Liver (tissue), 9 donors: ENCODE measurements around the gene ADCY4. TPM values are rescaled to one million over a fixed set of nuclear protein-coding genes. Genes with fewer than 3 reads are reported as not detected.

ENCODE experiments used
- DNase-seq: peaks from one replicate; pipeline ENCODE4 v3.0.0-alpha.2; 2017; ENCODE audit warnings: low spot score
- H3K27ac ChIP-seq, 2 donors: one replicate each; pipeline ENCODE4 v1.7.0; 2013; ENCODE audit warnings: inconsistent platforms in 2 of 2, low read length in 2 of 2, control low read depth in 1 of 2, low read depth in 1 of 2, mild to moderate bottlenecking in 1 of 2
- H3K27me3 ChIP-seq, 4 donors: one replicate each; pipeline versions ENCODE4 v1.6.1 to v1.7.0; 2013; ENCODE audit warnings: low read length in 3 of 4, inconsistent platforms in 1 of 4, mild to moderate bottlenecking in 1 of 4, moderate library complexity in 1 of 4; ENCODE audit not compliant: control insufficient read depth in 4 of 4, insufficient read depth in 4 of 4
- H3K36me3 ChIP-seq, 4 donors: one replicate each; pipeline versions ENCODE4 v1.6.1 to v1.7.0; 2013; ENCODE audit warnings: low read length in 3 of 4, mild to moderate bottlenecking in 3 of 4, low read depth in 1 of 4, moderate library complexity in 1 of 4; ENCODE audit not compliant: control insufficient read depth in 4 of 4, insufficient read depth in 3 of 4
- H3K4me1 ChIP-seq, 4 donors: one replicate each; pipeline versions ENCODE4 v1.6.1 to v1.7.0; 2013; ENCODE audit warnings: low read length in 3 of 4, mild to moderate bottlenecking in 3 of 4, moderate library complexity in 1 of 4; ENCODE audit not compliant: control insufficient read depth in 4 of 4, insufficient read depth in 4 of 4
- H3K4me3 ChIP-seq, 3 donors: one replicate each; pipeline versions ENCODE4 v1.6.1 to v1.7.0; 2013; ENCODE audit warnings: low read length in 3 of 3, control low read depth in 1 of 3, low read depth in 1 of 3, mild to moderate bottlenecking in 1 of 3
- H3K9ac ChIP-seq, 2 donors: one replicate each; pipeline ENCODE4 v1.7.0; 2013; ENCODE audit warnings: low read length in 2 of 2, mild to moderate bottlenecking in 2 of 2, moderate library complexity in 2 of 2, control low read depth in 1 of 2, low read depth in 1 of 2
- H3K9me3 ChIP-seq, 4 donors: one replicate each; pipeline versions ENCODE4 v1.6.1 to v1.7.0; 2013; ENCODE audit warnings: low read length in 3 of 4; ENCODE audit not compliant: control insufficient read depth in 4 of 4
- ATF3 ChIP-seq: IDR thresholded peaks from 2 replicates; pipeline ENCODE4 v1.6.1; 2016; ENCODE audit warnings: antibody characterized with exemption
- CTCF ChIP-seq: fragments of 150-350 bp; IDR thresholded peaks from 2 replicates; pipeline ENCODE4 v1.5.1; 2017; ENCODE audit warnings: improper control_type of control experiment, low read depth, low read length; ENCODE audit not compliant: missing input control
- EGR1 ChIP-seq, 2 donors: IDR thresholded peaks; 2 replicates each; pipeline ENCODE4 v1.6.1; 2016 to 2018; ENCODE audit warnings: antibody characterized with exemption in 2 of 2, low read depth in 2 of 2
- FOXA1 ChIP-seq: IDR thresholded peaks from 2 replicates; pipeline ENCODE4 v1.6.1; 2016; ENCODE audit warnings: antibody characterized with exemption
- FOXA2 ChIP-seq: IDR thresholded peaks from 2 replicates; pipeline ENCODE4 v1.6.1; 2016; ENCODE audit warnings: antibody characterized with exemption
- GABPA ChIP-seq, 2 donors: IDR thresholded peaks in 1 of 2; conservative IDR thresholded peaks in 1 of 2; 2 replicates each; pipeline ENCODE4 v1.6.1; 2016; ENCODE audit warnings: antibody characterized with exemption in 2 of 2, mild to moderate bottlenecking in 1 of 2, moderate library complexity in 1 of 2
- HNF4A ChIP-seq, 2 donors: conservative IDR thresholded peaks; 2 replicates each; pipeline ENCODE4 v1.6.1; 2016; ENCODE audit warnings: antibody characterized with exemption in 2 of 2, mild to moderate bottlenecking in 2 of 2
- HNF4G ChIP-seq: IDR thresholded peaks from 2 replicates; pipeline ENCODE4 v1.6.1; 2016; ENCODE audit warnings: antibody characterized with exemption
- JUND ChIP-seq, 2 donors: IDR thresholded peaks; 2 replicates each; pipeline ENCODE4 v1.6.1; 2016; ENCODE audit warnings: antibody characterized with exemption in 2 of 2
- MAX ChIP-seq: IDR thresholded peaks from 2 replicates; pipeline ENCODE4 v1.6.1; 2016; ENCODE audit warnings: antibody characterized with exemption
- NR2F2 ChIP-seq: IDR thresholded peaks from 2 replicates; pipeline ENCODE4 v1.6.1; 2016; ENCODE audit warnings: antibody characterized with exemption
- RAD21 ChIP-seq, 2 donors: IDR thresholded peaks; 2 replicates each; pipeline ENCODE4 v1.6.1; 2016; ENCODE audit warnings: antibody characterized with exemption in 2 of 2, mild to moderate bottlenecking in 2 of 2
- REST ChIP-seq: IDR thresholded peaks from 2 replicates; pipeline ENCODE4 v1.6.1; 2016; ENCODE audit warnings: antibody characterized with exemption, mild to moderate bottlenecking
- RXRA ChIP-seq, 2 donors: IDR thresholded peaks; 2 replicates each; pipeline ENCODE4 v1.6.1; 2017 to 2018; ENCODE audit warnings: antibody characterized with exemption in 2 of 2, mild to moderate bottlenecking in 1 of 2
- SP1 ChIP-seq: IDR thresholded peaks from 2 replicates; pipeline ENCODE4 v1.6.1; 2018; ENCODE audit warnings: antibody characterized with exemption, mild to moderate bottlenecking
- TAF1 ChIP-seq: conservative IDR thresholded peaks from 2 replicates; pipeline ENCODE4 v1.6.1; 2016; ENCODE audit warnings: antibody characterized with exemption, mild to moderate bottlenecking
- YY1 ChIP-seq: IDR thresholded peaks from 2 replicates; pipeline ENCODE4 v1.6.1; 2016; ENCODE audit warnings: antibody characterized with exemption, mild to moderate bottlenecking
- ZBTB33 ChIP-seq: IDR thresholded peaks from 2 replicates; pipeline ENCODE4 v1.6.1; 2016; ENCODE audit warnings: antibody characterized with exemption
- WGBS: extraction: QIAGEN DNeasy Blood & Tissue Kit; methylation state at CpG from one replicate; pipeline ENCODE4 v1.1.7; 2013; 5-methylcytosine and 5-hydroxymethylcytosine counted together
- polyA plus RNA-seq, 2 donors: library from polyadenylated mRNA; stranded (reverse) in 1 of 2; unstranded in 1 of 2; fragments of 200-250 nt in 1 of 2; fragments of >200 nt in 1 of 2; fragmentation: Nextera tagmentation in 1 of 2; extraction: Ambion mirVana in 1 of 2; gene quantifications; one replicate each; pipeline versions ENCODE4 v1.2.1 to v1.2.3, GENCODE V29; 2013 to 2015
- total RNA-seq, 2 donors: library from RNA; depleted of rRNA; stranded (reverse); fragments of >200 nt; gene quantifications; one replicate each; pipeline ENCODE4 v1.2.3, GENCODE V29; 2014
- donor health status: healthy.
- donor health status: healthy.
- donor health status: healthy.
- donor health status: healthy.
- donor health status: healthy.

ADCY4 gene
- total and polyA plus RNA-seq, 4 donors, result 2.2 to 7.2 (median 4.0) TPM

GRCh38 chr14:24308342-24309124 is 26.3 kb downstream of the ADCY4 start:
- H3K9me3 ChIP-seq, result no peaks in the 10 kb centered on the region
- no peaks in the 10 kb centered on the region for H3K27me3 ChIP-seq
- 57% methylated on average over 7 of the region's 7 CpGs for WGBS
- no peak overlapping the region for H3K4me3 ChIP-seq
- DNase-seq, result no peak
- H3K27ac ChIP-seq, result peak overlapping the region; percentile 92 to 97
- no peak for TF ChIP-seq SP1
- peak; percentile 12 to 14 for TF ChIP-seq RXRA (IDR thresholded peaks at IDR 0.05)
- TF ChIP-seq FOXA1, result no peak
- no peak for TF ChIP-seq NR2F2
- H3K9ac ChIP-seq, result peak overlapping the region; percentile 9 to 43
- peaks cover 4 to 30% (median 21%) of the 10 kb centered on the region in 4 donors for H3K36me3 ChIP-seq
- peaks cover 31 to 79% (median 67%) of the 10 kb centered on the region in 4 donors for H3K4me1 ChIP-seq

GRCh38 chr14:24307575-24308341 is 27.1 kb downstream of the ADCY4 start, which contains the start of gene CIDEB:
Gene CIDEB (minus strand): TSS chr14:24307977. CDS start chr14:24307858, 119 bp downstream.
- Histone ChIP-seq H3K27me3 (no peaks in the 10 kb centered on the region), H3K9me3 (no peaks in the 10 kb centered on the region), H3K36me3 (peaks cover 4 to 32% (median 21%) of the 10 kb centered on the region in 4 donors), H3K27ac (peak within 1 kb of the TSS; percentile 92 to 97), H3K9ac (peak within 1 kb of the TSS; percentile 80 to 98), H3K4me3 (peak within 1 kb of the TSS; percentile 55 to 78 (median 70)), H3K4me1 (peaks cover 32 to 84% (median 73%) of the 10 kb centered on the region in 4 donors)
- TF ChIP-seq REST (peak; percentile 90), RXRA (IDR thresholded peaks at IDR 0.05) (peak; percentile 70 to 76), MAX (no peak), HNF4G (peak; percentile 99), RAD21 (IDR thresholded peaks at IDR 0.05) (peak; percentile 69 to 74), JUND (IDR thresholded peaks at IDR 0.05) (peak; percentile 96 to 98), NR2F2 (no peak), TAF1 (peak; percentile 96), SP1 (peak; percentile 98), YY1 (peak; percentile 56), GABPA (IDR thresholded peaks at IDR 0.05 in 1 of 2, conservative IDR thresholded peaks at IDR 0.05 in 1 of 2) (peak in 1 of 2 donors; percentile 34), ATF3 (peak; percentile 96), CTCF (peak; percentile 77), FOXA2 (peak; percentile 19), ZBTB33 (peak; percentile 50), FOXA1 (peak; percentile 10), EGR1 (IDR thresholded peaks at IDR 0.05; ENCODE audit: low read depth in 2 of 2) (peak in 1 of 2 donors; percentile 30), HNF4A (conservative IDR thresholded peaks at IDR 0.05) (peak; percentile 100)
- peak; percentile 75 for DNase-seq
- WGBS, result 25% methylated on average over 6 of the region's 6 CpGs
